ENCODE data around the gene COX8A.
"Not testable (repeated sequence)": the region's sequence is repeated elsewhere in the genome, so short reads cannot be mapped to it uniquely, and the experiment has no call there.

DNA sequence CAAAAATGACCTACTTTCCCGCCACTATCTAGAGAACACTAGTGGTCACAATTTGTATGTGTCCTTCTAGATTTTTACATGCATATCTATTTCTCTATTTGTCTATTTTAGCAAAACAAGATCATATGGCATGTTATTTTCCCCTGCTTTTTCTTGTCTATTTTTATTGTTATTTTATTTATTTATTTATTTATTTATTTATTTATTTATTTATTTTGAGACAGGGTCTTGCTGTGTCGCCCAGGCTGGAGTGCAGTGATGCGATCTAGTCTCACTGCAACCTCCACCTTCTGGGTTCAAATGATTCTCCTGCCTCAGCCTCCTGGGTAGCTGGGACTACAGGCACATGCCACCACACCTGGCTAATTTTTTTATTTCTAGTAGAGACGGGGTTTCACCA lies 10.5 kb upstream of the COX8A start:
- TF ChIP-seq, protein P1, sequence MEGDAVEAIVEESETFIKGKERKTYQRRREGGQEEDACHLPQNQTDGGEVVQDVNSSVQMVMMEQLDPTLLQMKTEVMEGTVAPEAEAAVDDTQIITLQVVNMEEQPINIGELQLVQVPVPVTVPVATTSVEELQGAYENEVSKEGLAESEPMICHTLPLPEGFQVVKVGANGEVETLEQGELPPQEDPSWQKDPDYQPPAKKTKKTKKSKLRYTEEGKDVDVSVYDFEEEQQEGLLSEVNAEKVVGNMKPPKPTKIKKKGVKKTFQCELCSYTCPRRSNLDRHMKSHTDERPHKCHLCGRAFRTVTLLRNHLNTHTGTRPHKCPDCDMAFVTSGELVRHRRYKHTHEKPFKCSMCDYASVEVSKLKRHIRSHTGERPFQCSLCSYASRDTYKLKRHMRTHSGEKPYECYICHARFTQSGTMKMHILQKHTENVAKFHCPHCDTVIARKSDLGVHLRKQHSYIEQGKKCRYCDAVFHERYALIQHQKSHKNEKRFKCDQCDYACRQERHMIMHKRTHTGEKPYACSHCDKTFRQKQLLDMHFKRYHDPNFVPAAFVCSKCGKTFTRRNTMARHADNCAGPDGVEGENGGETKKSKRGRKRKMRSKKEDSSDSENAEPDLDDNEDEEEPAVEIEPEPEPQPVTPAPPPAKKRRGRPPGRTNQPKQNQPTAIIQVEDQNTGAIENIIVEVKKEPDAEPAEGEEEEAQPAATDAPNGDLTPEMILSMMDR (IDR thresholded peaks at IDR 0.05; ENCODE audit: low read length), result not testable (repeated sequence)
- TF ChIP-seq EZH2 (IDR thresholded peaks at IDR 0.05; ENCODE audit: borderline replicate concordance, low read length), result not testable (repeated sequence)

Data from OCI-LY1 (cell line).